Panc1 (cell line): ENCODE results near the gene STOM.

Source experiments
- CTCF ChIP-seq: fragments of 450-650 bp; IDR thresholded peaks from 2 replicates; pipeline ENCODE4 v1.5.1; 2017; ENCODE audit warnings: mild to moderate bottlenecking
- POLR2AphosphoS5 ChIP-seq: IDR thresholded peaks from 2 replicates; pipeline ENCODE4 v1.6.1; 2012; ENCODE audit warnings: mild to moderate bottlenecking, low read depth, low read length, moderate library complexity
- SIN3A ChIP-seq: IDR thresholded peaks from 2 replicates; pipeline ENCODE4 v1.6.1; 2012; ENCODE audit warnings: low read depth, mild to moderate bottlenecking, low read length, moderate library complexity, borderline replicate concordance; ENCODE audit not compliant: insufficient read depth

- TF ChIP-seq CTCF (no peak), POLR2AphosphoS5 (no peak), SIN3A (no peak)
These were observed 25.0 kb downstream of the STOM start for GRCh38 chr9:121345070-121345469.
